RPMI8226 (cell line): ENCODE measurements around the gene PLEKHO2.

ENCODE experiments used
- DNase-seq: peaks from one replicate; pipeline ENCODE4 v3.0.0-alpha.2; 2015

Gene PLEKHO2

DNA sequence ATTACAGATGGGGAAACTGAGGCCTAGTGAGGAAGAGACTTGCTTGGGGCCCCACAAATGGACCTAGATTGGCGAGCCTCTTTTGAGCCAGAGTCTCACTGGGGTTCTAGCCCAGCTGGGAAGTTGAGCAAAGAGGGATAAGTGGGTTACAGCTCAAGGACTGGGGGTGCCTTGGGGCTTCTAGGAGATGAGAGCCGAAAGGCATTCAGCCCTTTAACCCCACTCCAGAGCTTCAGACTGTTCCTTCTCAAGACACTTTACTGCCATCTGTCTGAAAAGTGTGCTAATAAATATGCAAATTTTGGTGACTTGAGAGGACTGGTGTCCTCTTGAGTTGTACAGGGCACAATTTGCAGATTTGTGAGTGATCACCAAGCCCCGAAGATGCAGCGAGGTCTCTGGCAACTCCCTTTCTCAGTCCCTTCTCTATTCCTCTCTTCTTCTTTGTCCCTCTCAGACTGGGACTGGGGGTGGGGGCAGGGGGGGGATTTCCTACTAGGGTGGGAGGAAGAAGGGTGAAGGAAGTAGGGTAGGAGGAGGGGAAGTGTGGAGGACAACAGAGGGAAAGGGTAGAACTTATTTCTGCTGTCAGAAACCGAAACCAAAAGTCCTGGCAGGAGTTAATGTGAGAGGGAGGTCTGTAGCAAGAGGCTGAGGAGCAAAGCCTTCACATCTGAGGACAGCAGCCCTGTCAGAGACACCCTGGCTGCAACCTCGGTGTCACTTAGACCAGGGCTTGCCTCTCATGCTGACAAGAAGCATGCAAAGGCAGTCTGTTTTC, 53.8 kb downstream of the PLEKHO2 start:
- DNase-seq = peak; percentile 94

DNA sequence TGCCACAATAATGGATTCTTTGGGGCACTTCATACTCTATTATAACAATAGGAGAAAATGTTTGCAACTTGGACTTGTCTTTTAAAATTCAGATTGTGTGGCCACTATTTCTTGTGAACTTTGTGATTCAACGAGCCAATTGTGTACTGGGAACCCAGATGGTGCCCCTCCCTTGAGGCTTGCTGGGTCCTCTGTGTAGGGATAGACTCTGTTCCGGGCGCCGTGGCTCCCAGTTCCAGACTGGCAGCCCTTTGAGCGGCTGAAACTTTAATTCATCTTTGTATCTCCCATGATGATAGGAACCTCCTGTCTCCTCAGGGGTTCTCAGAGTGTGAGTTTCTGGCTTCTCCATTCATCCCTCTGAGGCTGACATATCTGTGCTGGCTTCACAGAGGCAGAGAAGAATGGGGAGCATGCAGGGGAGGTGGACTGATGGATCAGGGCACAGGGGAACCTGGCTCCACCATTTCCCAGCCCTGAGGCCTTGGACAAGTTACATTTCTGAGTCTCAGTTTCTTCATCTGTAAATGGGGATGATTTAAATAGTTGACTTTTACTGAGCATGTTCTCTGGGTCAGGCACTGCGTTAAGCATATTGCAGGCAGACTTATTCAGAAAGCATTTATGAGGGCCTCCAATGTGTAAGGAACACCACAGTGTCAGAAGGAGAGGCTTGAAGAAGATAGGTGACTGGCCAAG, 54.8 kb downstream of the PLEKHO2 start:
- DNase-seq = no peak

GRCh38 chr15:64897345-64897985, 55.8 kb downstream of the PLEKHO2 start:
- no peak for DNase-seq

- DNase-seq = no peak
Observed at GRCh38 chr15:64898406-64898805, 56.7 kb downstream of the PLEKHO2 start.

GRCh38 chr15:64901141-64901540, 59.4 kb downstream of the PLEKHO2 start:
- no peak for DNase-seq

GRCh38 chr15:64901914-64902313, 60.2 kb downstream of the PLEKHO2 start:
- DNase-seq = no peak

DNA sequence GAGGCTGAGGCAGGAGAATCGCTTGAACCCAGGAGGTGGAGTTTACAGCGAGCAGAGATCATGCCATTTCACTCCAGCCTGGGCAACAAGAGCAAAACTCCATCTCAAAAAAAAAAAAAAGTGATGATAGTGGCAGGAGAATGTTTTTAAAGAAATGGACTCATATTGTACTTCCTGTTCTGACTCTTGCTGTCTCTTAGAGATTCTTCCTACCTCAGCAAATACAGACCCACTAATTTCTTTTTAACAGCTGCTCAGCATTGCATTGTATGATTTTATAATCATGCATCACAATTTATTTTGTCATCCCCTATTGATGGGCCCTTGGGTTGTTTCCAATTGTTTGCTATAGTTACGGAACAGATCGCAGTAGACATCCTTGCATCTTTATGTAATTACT, 61.1 kb downstream of the PLEKHO2 start:
- DNase-seq = no peak

DNA sequence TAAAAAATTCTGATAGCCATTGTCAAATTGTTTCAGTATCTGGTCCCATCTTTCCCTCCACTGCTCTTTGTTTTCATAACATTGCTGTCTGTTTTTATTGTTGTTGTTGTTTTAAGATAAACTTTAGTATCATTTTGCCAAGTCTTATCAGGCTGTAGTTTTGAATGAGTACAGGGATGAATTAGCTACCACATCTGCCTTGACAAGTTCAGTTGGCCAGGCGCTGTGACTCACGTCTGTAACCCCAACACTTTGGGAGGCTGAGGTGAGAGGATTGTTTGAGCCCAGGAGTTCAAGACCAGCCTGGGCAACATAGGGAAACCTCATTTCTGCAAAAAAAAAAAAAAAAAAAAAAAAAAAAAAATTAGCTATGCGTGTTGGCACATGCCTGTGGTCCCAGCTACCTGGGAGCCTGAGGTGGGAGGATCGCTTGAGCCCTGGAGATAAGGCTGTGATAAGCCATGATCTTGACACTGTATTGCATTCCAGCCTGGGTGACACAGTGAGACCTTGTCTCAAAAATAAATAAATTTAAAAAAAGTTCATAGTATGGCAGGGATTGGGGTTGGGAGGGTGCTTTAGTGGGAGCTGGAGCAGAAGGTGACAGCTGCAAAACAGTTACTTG, 61.7 kb downstream of the PLEKHO2 start:
- no peak for DNase-seq

- no peak for DNase-seq
Observed at GRCh38 chr15:64904189-64904588, 62.5 kb downstream of the PLEKHO2 start.

- peak; percentile 79 for DNase-seq
Observed at GRCh38 chr15:64905119-64905831, 63.6 kb downstream of the PLEKHO2 start.

DNA sequence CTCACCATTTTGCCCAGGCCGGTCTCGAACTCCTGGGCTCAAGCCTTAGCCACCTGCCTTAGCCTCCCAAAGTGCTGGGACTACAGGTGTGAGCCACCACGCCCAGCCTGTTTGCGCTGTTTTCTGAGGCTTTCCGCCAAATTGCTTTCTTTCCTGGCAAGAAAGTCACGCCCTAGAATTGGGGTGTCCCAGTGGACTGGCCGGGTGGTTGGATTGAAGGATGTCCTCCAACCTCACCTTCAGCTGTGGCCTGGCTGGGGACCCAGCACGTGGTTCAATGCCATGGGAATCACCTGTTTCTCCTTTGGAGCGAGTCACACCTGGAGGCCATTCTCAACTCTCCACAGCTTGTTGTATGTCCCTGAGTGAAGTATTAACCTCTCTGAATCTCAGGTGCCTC, 64.2 kb downstream of the PLEKHO2 start:
- DNase-seq = no peak

DNA sequence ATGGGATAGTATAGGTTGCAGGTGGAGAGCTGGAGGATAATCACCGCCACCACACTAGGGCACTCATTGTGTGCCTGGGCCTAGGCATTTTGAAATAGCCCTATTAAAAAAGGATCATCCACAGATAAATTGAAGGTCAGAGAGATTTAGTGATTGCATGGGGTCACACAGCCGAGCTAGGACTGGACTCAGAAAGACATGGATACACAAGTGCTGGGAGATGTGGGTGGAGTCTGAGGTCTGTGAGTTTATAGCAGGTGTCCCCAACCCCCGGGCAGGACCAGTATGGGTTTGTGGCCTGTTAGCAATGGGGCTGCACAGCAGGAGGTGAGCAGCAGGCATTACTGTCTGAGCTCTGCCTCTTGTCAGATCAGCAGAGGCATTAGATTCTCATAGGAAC, 64.7 kb downstream of the PLEKHO2 start:
- no peak for DNase-seq

- DNase-seq = no peak
Observed at GRCh38 chr15:64907991-64908390, 66.3 kb downstream of the PLEKHO2 start.

DNA sequence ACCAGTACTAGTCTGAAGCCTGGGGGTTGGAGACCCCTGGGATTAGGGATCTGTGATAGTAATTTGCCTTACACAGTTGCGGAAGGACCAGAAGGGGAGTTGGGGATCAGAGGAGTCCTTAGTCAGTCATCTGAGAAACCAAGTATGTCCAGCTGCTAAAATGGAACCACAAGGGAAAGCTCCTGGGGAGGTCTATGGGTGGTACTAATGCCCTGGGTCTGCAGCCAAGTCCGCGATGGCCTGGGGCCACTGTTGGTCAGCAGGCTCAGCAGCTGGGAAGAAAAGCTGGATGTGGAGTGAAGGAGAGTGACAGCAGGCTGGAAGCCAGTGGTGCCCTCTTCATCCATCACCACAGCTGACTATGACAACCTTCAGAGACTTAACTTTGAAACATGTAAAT, 67.8 kb downstream of the PLEKHO2 start:
- no peak for DNase-seq

DNA sequence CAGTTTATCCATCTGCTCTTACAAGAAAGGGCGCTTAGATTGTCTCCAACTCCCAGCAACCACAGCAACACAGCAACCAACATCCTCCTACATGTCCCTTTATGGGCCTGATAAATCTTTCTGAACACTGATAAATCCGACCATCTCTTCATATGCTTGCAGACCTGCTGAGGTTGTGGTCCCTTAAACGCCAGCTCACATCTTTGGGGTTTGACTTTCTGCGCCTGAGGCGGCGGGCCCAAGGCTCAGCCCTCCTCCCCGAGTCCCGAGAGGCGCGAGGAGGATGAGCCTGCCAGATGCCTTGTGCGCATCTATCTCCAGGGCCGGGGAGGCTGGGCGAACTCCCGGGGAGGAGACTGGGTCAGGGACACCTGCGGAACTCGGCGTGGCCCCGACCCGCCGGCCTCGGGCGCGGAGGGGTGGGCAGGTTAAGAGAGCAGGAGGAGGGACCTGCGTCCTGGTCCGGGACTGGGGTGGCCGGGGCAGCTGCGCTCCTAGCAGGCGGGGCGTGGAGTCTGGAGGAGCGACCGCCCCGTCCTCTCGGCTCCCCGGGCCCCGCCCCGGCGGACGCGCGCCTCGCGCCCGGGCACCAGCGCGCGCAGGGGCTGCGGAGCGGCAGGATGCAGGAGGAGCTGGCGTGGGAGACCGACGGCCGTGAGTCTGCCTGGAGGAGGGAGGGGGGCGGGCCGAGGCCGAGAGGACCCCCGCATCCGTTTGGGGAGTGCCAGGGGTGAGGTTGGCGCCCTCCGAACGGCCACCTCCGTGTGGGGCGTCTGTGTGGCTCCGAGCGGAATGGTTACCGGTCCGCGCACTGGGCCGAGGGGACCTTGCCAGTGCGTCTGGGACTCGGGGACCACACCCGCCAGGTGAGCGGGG, 69.8 kb downstream of the PLEKHO2 start, which contains the start of gene ANKDD1A:
Gene ANKDD1A (plus strand): TSS at position 592 of the 876 bp plus-strand sequence. CDS start 29 bp downstream, at position 621.
- DNase-seq = peak; percentile 86

GRCh38 chr15:64912379-64913325, 70.9 kb downstream of the PLEKHO2 start:
- no peak for DNase-seq

DNA sequence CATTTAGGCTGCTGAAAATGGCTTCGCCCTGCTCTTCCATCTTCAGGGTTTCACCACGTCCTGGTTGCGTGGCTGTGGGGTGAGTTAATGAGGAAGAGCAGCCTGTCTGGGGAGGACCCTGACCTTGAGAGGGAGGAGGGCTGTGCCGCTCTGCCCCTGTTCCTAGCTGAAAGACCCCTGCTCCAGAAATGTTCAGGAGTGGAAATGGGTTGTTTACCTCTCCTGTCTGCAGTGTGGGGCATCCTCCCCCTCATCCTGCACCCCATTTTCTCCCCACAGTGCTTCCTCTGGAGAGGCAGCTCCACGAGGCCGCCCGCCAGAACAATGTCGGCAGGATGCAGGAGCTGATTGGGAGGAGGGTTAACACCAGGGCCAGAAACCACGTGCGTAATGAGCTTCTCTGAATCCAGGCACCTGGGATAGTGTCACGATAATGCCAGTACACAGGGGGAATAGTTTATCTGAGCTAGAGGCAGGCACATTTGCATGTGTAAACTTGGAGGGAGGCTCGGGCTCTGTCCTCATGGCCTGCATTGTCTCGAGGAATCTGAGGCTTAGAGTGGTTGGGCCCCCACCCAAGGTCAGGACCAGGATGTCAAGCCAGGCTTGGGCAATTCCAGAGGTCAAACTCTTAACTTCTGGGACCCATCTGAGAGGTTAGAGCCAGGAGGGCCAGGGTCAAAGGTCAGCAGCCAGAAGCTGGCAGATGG, 74.0 kb downstream of the PLEKHO2 start:
- no peak for DNase-seq

DNA sequence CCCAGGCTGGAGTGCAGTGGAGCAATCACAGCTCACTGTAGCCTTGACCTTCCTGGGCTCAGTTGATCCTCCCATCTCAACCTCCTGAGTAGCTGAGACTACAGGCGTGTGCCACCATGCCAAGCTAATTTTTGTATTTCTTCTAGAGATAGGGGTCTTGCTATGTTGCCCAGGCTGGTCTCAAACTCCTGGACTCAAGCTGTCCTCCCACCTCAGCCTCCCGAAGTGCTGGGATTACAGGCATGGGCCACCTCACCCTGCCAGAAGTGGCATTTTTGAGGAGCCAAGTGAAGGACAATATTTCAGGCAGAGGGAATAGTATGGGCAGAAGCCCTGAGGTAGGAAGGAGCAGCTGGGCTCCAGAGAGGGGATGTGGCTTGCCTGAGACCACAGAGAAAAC, 74.7 kb downstream of the PLEKHO2 start:
- no peak for DNase-seq

DNA sequence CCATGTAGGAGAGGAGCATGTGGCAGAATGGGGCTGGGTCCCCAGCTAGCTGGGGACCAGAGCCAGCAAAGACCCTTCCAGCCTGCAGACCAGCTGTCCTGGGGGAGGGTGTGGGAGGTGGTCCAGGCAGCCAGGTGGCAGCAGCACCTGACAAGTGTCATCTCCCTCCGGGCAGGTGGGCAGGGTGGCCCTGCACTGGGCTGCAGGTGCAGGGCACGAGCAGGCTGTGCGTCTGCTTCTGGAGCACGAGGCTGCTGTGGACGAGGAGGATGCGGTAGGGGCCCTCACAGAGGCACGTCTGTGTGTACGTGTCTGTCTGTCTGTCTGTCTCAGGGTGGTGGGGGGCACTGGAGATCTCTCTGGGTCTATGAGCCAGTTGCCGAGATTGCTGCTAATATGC, 75.5 kb downstream of the PLEKHO2 start:
- DNase-seq = no peak
